GM13977 (cell line): ENCODE data around the gene NAV3.

Source experiments
- DNase-seq: peaks from one replicate; pipeline ENCODE4 v3.0.0; 2012; ENCODE audit warnings: low spot score
- in situ Hi-C: fragments of 300-500 bp; cut with MboI; formaldehyde crosslinking; loops from one replicate; pipeline ENCODE4 v1.12.0; 2022; ENCODE audit warnings: low sequenced_read_pairs, low pct_unique_long_range_greater_than_20kb, mixed read lengths, inconsistent platforms; ENCODE audit not compliant: unreplicated experiment
- TF ChIP-seq, protein P1 (sequence below): IDR thresholded peaks from 2 replicates; pipeline ENCODE4 v1.5.1; 2012; ENCODE audit warnings: mild to moderate bottlenecking, control low read depth; ENCODE audit not compliant: insufficient read depth; ENCODE audit errors: extremely low read depth, missing control alignments

NAV3 gene

GRCh38 chr12:77814386-77814785 is 16.3 kb upstream of the NAV3 start:
- no peak for DNase-seq
- in situ Hi-C loops: no loop called here
- TF ChIP-seq, protein P1, sequence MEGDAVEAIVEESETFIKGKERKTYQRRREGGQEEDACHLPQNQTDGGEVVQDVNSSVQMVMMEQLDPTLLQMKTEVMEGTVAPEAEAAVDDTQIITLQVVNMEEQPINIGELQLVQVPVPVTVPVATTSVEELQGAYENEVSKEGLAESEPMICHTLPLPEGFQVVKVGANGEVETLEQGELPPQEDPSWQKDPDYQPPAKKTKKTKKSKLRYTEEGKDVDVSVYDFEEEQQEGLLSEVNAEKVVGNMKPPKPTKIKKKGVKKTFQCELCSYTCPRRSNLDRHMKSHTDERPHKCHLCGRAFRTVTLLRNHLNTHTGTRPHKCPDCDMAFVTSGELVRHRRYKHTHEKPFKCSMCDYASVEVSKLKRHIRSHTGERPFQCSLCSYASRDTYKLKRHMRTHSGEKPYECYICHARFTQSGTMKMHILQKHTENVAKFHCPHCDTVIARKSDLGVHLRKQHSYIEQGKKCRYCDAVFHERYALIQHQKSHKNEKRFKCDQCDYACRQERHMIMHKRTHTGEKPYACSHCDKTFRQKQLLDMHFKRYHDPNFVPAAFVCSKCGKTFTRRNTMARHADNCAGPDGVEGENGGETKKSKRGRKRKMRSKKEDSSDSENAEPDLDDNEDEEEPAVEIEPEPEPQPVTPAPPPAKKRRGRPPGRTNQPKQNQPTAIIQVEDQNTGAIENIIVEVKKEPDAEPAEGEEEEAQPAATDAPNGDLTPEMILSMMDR: no peak

DNA sequence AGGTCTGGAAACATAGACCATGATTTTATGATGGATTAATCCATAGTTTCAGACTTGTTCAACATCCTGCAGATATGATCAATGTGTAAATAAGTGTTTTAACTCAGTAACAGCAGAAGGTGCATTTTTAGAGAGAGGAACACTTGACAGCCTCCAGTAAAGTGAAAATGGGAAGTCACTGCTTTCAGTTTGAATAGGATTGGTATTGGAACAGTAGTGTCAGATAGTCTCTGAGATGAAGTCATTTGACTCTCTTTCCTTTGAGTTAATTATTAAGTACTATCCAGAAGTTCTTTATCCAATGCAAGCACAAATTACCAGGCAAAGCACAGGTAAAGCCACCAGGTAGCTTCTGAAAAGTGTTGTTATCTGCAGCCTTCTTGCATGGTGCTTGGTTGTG is 14.5 kb upstream of the NAV3 start:
- DNase-seq: peak; percentile 18
- in situ Hi-C loops: no loop called here
- TF ChIP-seq, protein P1: no peak

- TF ChIP-seq, protein P1: no peak
- in situ Hi-C loops: no loop called here
- no peak for DNase-seq
Observed at GRCh38 chr12:77817276-77817675, 13.4 kb upstream of the NAV3 start.

DNA sequence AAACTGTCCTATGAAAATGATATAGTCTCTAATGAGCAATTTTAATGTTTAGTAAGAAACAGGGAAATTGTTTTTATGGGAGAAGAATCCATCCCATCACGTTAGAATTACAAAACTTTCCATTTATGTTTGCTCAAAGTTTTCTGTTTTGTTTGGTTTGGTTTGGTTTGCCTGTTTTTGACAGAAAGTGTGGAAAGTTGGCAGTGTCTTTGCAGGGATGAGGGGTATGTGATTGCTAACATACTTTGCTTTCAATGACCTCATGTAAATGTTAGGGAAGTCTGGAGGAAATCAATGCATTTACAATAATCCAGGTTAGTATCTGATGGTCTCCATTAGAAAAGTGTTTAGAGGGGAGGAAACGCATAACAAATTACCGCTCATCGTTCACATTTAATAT is 12.3 kb upstream of the NAV3 start:
- DNase-seq: no peak
- in situ Hi-C loops: no loop called here
- TF ChIP-seq, protein P1: no peak

GRCh38 chr12:77821699-77822203 is 8.9 kb upstream of the NAV3 start:
- in situ Hi-C loops: no loop called here
- DNase-seq: no peak
- TF ChIP-seq, protein P1: no peak

DNA sequence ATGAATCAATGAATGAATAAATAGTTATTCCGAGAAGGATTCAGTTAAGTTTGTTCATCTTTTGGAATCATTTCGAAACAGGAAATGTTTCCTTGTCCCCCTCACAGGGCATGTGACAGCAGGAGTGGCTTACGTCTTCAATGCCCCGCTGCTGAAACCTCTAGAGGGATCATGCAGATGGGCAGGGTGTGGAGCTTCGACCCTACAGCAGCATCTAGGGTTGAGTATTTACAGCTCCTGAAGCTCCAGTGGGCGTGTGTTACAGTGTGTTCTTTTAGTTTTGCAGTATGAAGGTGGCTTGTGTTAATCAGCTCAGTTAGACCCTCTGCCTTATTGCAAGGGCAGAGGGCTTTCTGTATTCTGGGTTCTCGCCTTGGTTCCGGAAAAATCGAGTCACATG is 2.6 kb downstream of the NAV3 start:
- in situ Hi-C loops: no loop called here
- TF ChIP-seq, protein P1: no peak
- DNase-seq: no peak

GRCh38 chr12:77834618-77835017 is 3.9 kb downstream of the NAV3 start:
- in situ Hi-C loops: no loop called here
- DNase-seq: no peak
- TF ChIP-seq, protein P1: no peak
